GM19035 (cell line): ENCODE results near the gene MSI2.
"Not testable (repeated sequence)": the region's sequence is repeated elsewhere in the genome, so short reads cannot be mapped to it uniquely, and the experiment has no call there.

Source experiments
- ATAC-seq: cut with Tn5 transposase; IDR thresholded peaks from one replicate; pipeline ENCODE4 v1.9.1; 2021; ENCODE audit not compliant: unreplicated experiment

Gene MSI2

GRCh38 chr17:57288773-57289121 lies 32.4 kb downstream of the MSI2 start:
- ATAC-seq, result no peak

DNA sequence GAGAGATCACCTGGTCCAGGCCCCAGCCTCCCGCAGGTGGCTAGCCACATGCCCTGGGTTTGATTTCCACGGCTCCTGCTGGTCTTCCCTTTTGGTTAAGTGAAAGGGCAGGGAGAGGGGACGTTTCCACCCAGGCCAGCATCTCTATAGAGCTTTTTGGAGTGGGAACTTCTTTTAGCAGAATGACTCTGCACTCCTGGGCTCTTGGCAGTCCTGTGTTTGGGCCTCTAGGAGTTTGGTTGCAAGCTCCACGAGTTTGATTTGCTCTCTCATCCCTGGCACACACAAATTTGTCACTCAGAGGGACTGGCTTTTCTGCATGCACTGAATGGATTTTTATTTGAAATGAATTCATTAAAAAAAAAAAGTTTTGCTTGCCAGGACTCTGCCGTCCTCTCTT lies 32.8 kb downstream of the MSI2 start:
- ATAC-seq, result no peak

DNA sequence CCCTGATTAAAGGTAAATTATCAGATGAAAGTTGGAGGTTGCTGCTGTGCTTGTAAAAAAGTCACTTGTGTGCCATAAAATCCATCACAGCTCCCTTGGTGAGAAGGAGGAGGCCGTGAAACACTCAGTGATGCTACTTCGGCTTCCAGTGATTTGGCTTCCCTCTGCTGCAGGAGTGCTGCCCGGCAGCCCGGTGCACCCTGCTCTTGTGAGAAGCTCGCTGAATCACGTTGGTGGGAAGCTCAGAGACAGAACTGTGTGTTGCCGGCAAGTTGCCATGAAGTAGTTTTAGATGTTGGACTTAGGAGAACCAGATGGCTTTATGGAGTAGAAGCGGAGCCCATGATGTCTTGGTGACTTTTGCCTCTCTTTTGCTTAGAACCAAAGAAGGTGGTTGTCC lies 33.3 kb downstream of the MSI2 start:
- ATAC-seq, result no peak

GRCh38 chr17:57290981-57291380 lies 34.7 kb downstream of the MSI2 start:
- ATAC-seq, result no peak

GRCh38 chr17:57292091-57292490 lies 35.8 kb downstream of the MSI2 start:
- no peak for ATAC-seq

DNA sequence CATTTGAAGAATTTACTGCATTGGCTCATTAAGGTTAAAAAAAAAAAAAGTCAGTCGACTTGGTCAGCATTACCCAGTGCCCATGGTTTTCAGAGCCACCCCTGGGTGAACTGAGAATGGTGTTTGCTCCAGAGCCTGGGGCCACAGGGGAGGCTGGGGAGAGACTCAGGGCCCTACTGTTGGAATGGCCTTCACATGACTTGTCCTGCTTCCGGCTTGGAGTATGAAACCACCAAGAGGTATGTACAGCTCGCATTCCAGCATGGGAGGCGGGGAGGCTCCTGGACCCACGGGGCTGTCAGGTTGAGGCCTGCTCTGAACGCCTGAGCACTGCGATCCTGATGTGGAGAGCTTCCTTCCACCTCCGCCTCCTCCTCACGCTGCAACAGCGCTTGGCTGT lies 36.8 kb downstream of the MSI2 start:
- ATAC-seq, result no peak

DNA sequence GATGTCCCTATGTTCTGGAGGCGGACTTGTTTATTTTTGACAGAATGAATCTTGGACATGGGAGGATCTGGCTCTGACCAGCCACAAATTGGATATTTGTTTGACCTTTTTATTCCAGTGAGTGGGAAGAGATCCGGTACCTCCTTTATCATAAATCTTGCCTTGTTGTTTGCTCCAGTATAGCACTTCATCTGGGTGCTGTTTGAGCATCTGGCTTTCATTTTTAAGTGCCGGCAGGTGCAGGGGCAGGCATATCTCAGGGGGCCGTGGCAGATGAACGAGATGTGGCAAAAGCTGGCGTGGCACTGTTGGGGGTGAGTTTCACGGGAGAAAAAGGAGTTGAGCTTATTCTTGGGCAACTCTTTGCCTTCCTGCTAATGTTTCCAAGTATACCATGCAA lies 37.8 kb downstream of the MSI2 start:
- no peak for ATAC-seq

- ATAC-seq, result no peak
Observed at GRCh38 chr17:57294629-57295501, 38.5 kb downstream of the MSI2 start.

- no peak for ATAC-seq
Observed at GRCh38 chr17:57295526-57296023, 39.3 kb downstream of the MSI2 start.

GRCh38 chr17:57296231-57296630 lies 39.9 kb downstream of the MSI2 start:
- no peak for ATAC-seq

GRCh38 chr17:57299176-57299575 lies 42.9 kb downstream of the MSI2 start:
- ATAC-seq, result no peak

GRCh38 chr17:57300592-57300991 lies 44.3 kb downstream of the MSI2 start:
- not testable (repeated sequence) for ATAC-seq

- ATAC-seq, result no peak
Observed at GRCh38 chr17:57302690-57303465, 46.6 kb downstream of the MSI2 start.

DNA sequence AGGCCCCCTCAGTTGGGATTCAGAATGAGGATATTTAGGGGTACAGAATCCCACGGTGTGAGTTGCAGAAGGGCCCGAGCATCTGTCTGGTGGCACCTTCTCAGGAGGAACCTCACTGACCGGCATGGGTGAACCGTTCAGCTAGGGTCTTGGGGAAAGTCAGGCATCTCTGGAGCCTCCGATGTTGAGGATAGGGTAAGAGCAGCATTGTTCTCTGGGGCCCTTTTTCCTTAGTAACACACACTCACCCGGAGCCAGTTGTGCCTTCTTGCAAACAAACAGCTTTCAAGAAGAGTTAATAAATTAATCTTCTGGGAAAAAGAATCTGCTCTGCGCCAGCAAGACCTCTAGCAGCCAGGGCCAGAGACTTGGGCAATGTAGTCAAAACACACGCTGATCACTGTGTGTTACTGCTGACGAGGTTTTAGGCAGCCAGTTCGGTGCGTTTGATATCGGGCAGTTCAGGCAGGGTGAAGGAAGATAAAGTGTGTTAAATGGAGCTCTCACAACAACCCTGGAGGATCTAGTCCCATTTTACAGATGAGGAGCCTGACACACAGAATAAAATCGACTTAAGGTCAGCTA lies 48.9 kb downstream of the MSI2 start:
- ATAC-seq, result no peak

DNA sequence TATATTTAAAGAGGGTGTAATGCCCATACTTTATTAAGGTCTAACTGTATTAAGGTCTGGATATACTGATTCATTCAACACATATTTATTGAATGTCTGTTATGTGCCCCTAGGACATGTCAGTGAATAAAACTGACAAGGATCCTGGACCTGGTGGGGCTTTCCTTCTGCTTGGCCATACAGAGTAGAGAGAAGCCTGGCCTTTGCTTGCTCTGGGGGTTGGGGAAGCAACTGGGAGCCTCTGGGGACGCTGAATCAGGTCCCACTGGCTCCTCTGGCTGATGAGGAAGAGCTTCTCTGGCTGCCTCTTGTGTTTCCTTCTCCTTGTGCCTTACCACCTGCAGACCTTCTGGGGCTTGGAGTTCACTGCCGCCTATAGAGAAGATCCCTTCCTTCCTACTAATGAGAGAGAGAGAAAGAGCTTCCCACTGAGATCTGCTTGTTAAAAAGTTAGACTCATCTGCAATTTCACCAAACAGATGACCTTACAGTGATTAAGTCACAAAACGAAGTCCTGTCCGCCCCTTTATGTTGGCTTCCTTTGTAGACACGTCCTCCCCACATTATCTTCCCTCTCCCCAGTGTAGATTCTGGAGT lies 49.7 kb downstream of the MSI2 start:
- no peak for ATAC-seq

- no peak for ATAC-seq
Observed at GRCh38 chr17:57308543-57309186, 52.3 kb downstream of the MSI2 start.

DNA sequence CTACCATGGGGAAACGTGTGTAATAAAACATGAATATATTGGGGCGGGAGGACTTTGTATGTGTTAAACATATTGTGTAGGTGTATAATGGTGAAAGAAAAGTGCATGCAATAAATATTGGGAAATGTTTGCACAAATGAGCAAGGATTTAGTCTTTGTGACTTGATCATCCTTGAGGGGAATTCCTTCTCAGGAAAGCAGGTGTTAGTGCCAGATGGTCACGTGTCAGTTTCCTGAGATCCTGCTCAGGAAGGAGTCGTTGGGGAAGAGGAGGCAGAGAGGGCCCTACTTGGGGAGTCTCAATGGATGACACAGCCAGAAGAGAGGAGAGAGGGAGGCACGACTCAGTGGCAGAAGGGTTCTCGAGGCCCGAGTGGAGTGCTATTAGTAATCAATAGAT lies 53.2 kb downstream of the MSI2 start:
- no peak for ATAC-seq

GRCh38 chr17:57311281-57312216 lies 55.2 kb downstream of the MSI2 start:
- ATAC-seq, result no peak

DNA sequence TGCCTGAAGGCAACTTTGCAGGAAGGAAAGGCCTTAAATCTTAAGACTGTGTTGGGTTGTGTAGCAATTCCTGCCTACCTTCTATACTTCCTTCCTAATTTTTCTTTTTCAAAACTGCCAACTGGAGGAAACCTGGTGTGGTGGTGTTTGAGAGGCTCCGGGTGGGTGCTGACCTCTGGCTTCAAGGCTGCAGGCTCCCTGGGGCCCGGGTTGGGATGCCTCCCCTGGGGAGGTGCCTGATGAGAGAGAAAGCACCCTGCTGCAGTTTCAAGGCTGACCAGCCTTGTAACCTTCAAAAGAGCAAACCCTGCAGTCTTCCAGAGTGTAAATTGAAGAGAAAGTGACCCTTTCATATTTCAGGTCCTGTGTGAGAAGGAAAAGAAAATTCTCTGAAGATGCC lies 55.9 kb downstream of the MSI2 start:
- ATAC-seq, result no peak
